ENCODE data around the gene NOC2L. TPM values are rescaled to one million over a fixed set of nuclear protein-coding genes. Genes with fewer than 3 reads are reported as not detected.
A peak's percentile ranks its signal among the peaks of the same experiment; 100 is the strongest.

The NOC2L gene
- total RNA-seq, 1 donor from 2014 or later: 50.6 TPM

GRCh38 chr1:906600-907420 lies 52.2 kb downstream of the NOC2L start:
- Mint-ChIP-seq H3K36me3 (ENCODE audit: low read depth) (no peaks in the 10 kb centered on the region), H3K9me3 (ENCODE audit: low read depth) (no peaks in the 10 kb centered on the region), H3K4me3 (ENCODE audit: unreplicated experiment) (no peak overlapping the region), H3K27ac (ENCODE audit: unreplicated experiment) (no peak overlapping the region), H3K4me1 (ENCODE audit: low read depth) (peaks cover 16% of the 10 kb centered on the region), H3K27me3 (ENCODE audit: low read depth) (peaks cover 3% of the 10 kb centered on the region)
- DNase-seq (ENCODE audit: low spot score): peak; percentile 83
- no peak for TF ChIP-seq CTCF (IDR thresholded peaks at IDR 0.05)

- DNase-seq (ENCODE audit: low spot score): peak; percentile 79
- Mint-ChIP-seq H3K4me3 (ENCODE audit: unreplicated experiment) (no peak overlapping the region), H3K36me3 (ENCODE audit: low read depth) (no peaks in the 10 kb centered on the region), H3K27me3 (ENCODE audit: low read depth) (no peaks in the 10 kb centered on the region), H3K27ac (ENCODE audit: unreplicated experiment) (no peak overlapping the region), H3K9me3 (ENCODE audit: low read depth) (no peaks in the 10 kb centered on the region), H3K4me1 (ENCODE audit: low read depth) (peaks cover 14% of the 10 kb centered on the region)
- no peak for TF ChIP-seq CTCF (IDR thresholded peaks at IDR 0.05)
Measured at GRCh38 chr1:905811-906599, 53.1 kb downstream of the NOC2L start.

- peak overlapping the region; percentile 57 for H3K27ac Mint-ChIP-seq (ENCODE audit: unreplicated experiment)
- TF ChIP-seq CTCF (IDR thresholded peaks at IDR 0.05): no peak
- no peaks in the 10 kb centered on the region for H3K9me3 Mint-ChIP-seq (ENCODE audit: low read depth)
- peaks cover 3% of the 10 kb centered on the region for H3K27me3 Mint-ChIP-seq (ENCODE audit: low read depth)
- DNase-seq (ENCODE audit: low spot score): peak; percentile 88
- no peaks in the 10 kb centered on the region for H3K36me3 Mint-ChIP-seq (ENCODE audit: low read depth)
- H3K4me1 Mint-ChIP-seq (ENCODE audit: low read depth): peaks cover 13% of the 10 kb centered on the region
- peak overlapping the region; percentile 73 for H3K4me3 Mint-ChIP-seq (ENCODE audit: unreplicated experiment)
Measured at GRCh38 chr1:905071-905749, 53.8 kb downstream of the NOC2L start.

GRCh38 chr1:904310-904950 lies 54.6 kb downstream of the NOC2L start:
- H3K4me1 Mint-ChIP-seq (ENCODE audit: low read depth): peaks cover 13% of the 10 kb centered on the region

More at GRCh38 chr1:904310-904950, 54.6 kb downstream of the NOC2L start:
- Mint-ChIP-seq H3K4me3 (ENCODE audit: unreplicated experiment) (peak overlapping the region; percentile 64), H3K27me3 (ENCODE audit: low read depth) (peaks cover 6% of the 10 kb centered on the region), H3K36me3 (ENCODE audit: low read depth) (no peaks in the 10 kb centered on the region), H3K27ac (ENCODE audit: unreplicated experiment) (peak overlapping the region; percentile 69), H3K9me3 (ENCODE audit: low read depth) (no peaks in the 10 kb centered on the region)
- TF ChIP-seq CTCF (IDR thresholded peaks at IDR 0.05): peak; percentile 89
- DNase-seq (ENCODE audit: low spot score): peak; percentile 88

Data from chondrocyte (in vitro differentiated cells).